Uterus (tissue), 4 donors: Measurements from ENCODE around the gene NXPH2. TPM values are rescaled to one million over a fixed set of nuclear protein-coding genes. Genes with fewer than 3 reads are reported as not detected.

Source experiments
- DNase-seq, 2 donors: peaks; one replicate each; pipeline ENCODE4 v3.0.0-alpha.2; 2019 to 2020
- H3K27ac ChIP-seq, 2 donors: fragments of 200-600 bp; sonication (generic); 1 replicate in 1 of 2; 2 replicates in 1 of 2; pipeline ENCODE4 v1.5.1; 2016 to 2018
- H3K27me3 ChIP-seq, 2 donors: fragments of 200-600 bp; sonication (generic); one replicate each; pipeline ENCODE4 v1.5.1; 2018 to 2019; ENCODE audit warnings: control low read depth in 1 of 2
- H3K36me3 ChIP-seq, 2 donors: fragments of 200-600 bp; sonication (generic); one replicate each; pipeline ENCODE4 v1.5.1; 2019; ENCODE audit warnings: control low read depth in 1 of 2
- H3K4me1 ChIP-seq, 2 donors: fragments of 200-600 bp; sonication (generic); one replicate each; pipeline ENCODE4 v1.5.1; 2018 to 2019; ENCODE audit warnings: control low read depth in 1 of 2
- H3K4me3 ChIP-seq, 2 donors: fragments of 200-600 bp; sonication (generic); 1 replicate in 1 of 2; 2 replicates in 1 of 2; pipeline ENCODE4 v1.5.1; 2018 to 2019; ENCODE audit warnings: mild to moderate bottlenecking in 1 of 2
- H3K9me3 ChIP-seq, 2 donors: fragments of 200-600 bp; sonication (generic); one replicate each; pipeline ENCODE4 v1.5.1; 2019; ENCODE audit warnings: control low read depth in 1 of 2
- CTCF ChIP-seq, 4 experiments: fragments of 200-600 bp in 2 of 4; fragments of 450-650 bp in 2 of 4; sonication (generic) in 2 of 4; IDR thresholded peaks; one replicate each; pipeline ENCODE4 v1.5.1; 2016 to 2019; ENCODE audit warnings: antibody characterized with exemption in 4 of 4, mild to moderate bottlenecking in 2 of 4, moderate library complexity in 1 of 4
- POLR2A ChIP-seq, 2 donors: fragments of 450-650 bp; IDR thresholded peaks; one replicate each; pipeline ENCODE4 v1.6.1; 2016; ENCODE audit warnings: antibody characterized with exemption in 2 of 2, mild to moderate bottlenecking in 1 of 2, moderate library complexity in 1 of 2
- intact Hi-C: fragments of 100-400 bp; cut with DNase I; formaldehyde crosslinking; loops from one replicate; pipeline ENCODE4 v1.15.1; 2023; ENCODE audit warnings: low total_unique reads
- total RNA-seq, 4 donors: library from RNA; depleted of rRNA in 3 of 4; stranded (reverse); fragments of >200 nt in 3 of 4; gene quantifications; one replicate each; pipeline versions ENCODE4 v1.1.0 to v1.2.4, GENCODE V29; 2014 to 2023
- donor health status: DM: yes; HTN: yes; CAD: no.

The NXPH2 gene
- total RNA-seq, 4 donors from 2014 or later = 1.2 TPM; not detected in 3

- Histone ChIP-seq H3K36me3 (no peaks in the 10 kb centered on the region), H3K4me3 (no peak overlapping the region), H3K27ac (no peak overlapping the region), H3K9me3 (no peaks in the 10 kb centered on the region), H3K27me3 (no peaks in the 10 kb centered on the region), H3K4me1 (no peaks in the 10 kb centered on the region)
- intact Hi-C loops = no loop called here
- no peak for TF ChIP-seq POLR2A (IDR thresholded peaks at IDR 0.05)
- no peak for TF ChIP-seq CTCF (IDR thresholded peaks at IDR 0.05)
- no peak for DNase-seq
These were observed 143.1 kb downstream of the NXPH2 start for GRCh38 chr2:138637061-138637460.

DNA sequence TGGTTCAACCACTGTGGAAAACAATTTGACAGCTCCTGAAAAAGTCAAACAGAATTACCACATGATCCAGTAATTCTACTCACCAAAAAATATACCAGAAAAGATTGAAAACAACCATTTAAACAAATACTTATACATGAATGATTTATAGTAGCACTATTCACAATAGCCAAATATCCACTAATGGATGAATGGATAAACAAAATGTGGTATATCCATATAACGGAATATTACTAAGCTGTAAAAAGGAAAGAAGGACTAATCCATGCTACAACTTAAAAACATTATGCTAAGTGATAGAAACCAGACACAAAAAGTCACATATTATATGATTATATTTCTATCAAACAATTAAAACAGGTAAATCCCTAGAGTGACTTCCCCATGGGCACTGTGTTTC is 147.1 kb downstream of the NXPH2 start:
- no peak for DNase-seq
- no peaks in the 10 kb centered on the region for H3K4me1 ChIP-seq
- no peaks in the 10 kb centered on the region for H3K9me3 ChIP-seq
- no peak overlapping the region for H3K27ac ChIP-seq
- TF ChIP-seq POLR2A (IDR thresholded peaks at IDR 0.05) (no peak), CTCF (IDR thresholded peaks at IDR 0.05) (no peak)
- intact Hi-C loops = no loop called here
- H3K27me3 ChIP-seq = no peaks in the 10 kb centered on the region
- H3K36me3 ChIP-seq = no peaks in the 10 kb centered on the region
- no peak overlapping the region for H3K4me3 ChIP-seq

GRCh38 chr2:138632066-138632620 is 148.0 kb downstream of the NXPH2 start:
- no peaks in the 10 kb centered on the region for H3K9me3 ChIP-seq
- TF ChIP-seq POLR2A (IDR thresholded peaks at IDR 0.05) (no peak), CTCF (IDR thresholded peaks at IDR 0.05) (no peak)
- H3K27ac ChIP-seq = no peak overlapping the region
- H3K4me1 ChIP-seq = no peaks in the 10 kb centered on the region
- no peak overlapping the region for H3K4me3 ChIP-seq
- DNase-seq = no peak
- H3K36me3 ChIP-seq = no peaks in the 10 kb centered on the region
- intact Hi-C loops = no loop called here
- no peaks in the 10 kb centered on the region for H3K27me3 ChIP-seq

GRCh38 chr2:138630164-138630563 is 150.0 kb downstream of the NXPH2 start:
- TF ChIP-seq CTCF (IDR thresholded peaks at IDR 0.05) (no peak), POLR2A (IDR thresholded peaks at IDR 0.05) (no peak)
- no peak for DNase-seq
- Histone ChIP-seq H3K9me3 (no peaks in the 10 kb centered on the region), H3K4me3 (no peak overlapping the region), H3K27me3 (no peaks in the 10 kb centered on the region), H3K4me1 (no peaks in the 10 kb centered on the region), H3K36me3 (no peaks in the 10 kb centered on the region), H3K27ac (no peak overlapping the region)
- intact Hi-C loops = no loop called here

DNA sequence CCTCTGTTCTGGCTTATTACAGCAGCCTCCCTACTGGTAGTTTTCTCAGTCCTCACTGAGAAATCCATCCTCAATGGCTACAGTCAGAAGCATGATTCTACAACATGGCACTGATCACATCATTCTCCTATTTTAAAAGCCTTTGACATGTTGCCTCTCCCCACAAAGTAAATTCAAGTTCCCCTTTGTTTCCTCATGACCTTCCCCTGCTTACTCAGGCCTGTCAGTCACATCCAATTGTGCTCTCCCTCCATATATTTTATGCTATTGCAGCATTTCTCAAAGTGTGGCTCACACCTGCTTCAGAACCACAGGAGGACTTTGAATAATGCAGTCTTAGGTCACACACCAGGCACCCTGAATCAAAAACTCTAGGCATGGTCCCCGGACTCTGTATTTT is 154.0 kb downstream of the NXPH2 start:
- Histone ChIP-seq H3K27me3 (no peaks in the 10 kb centered on the region), H3K9me3 (no peaks in the 10 kb centered on the region), H3K27ac (no peak overlapping the region), H3K36me3 (no peaks in the 10 kb centered on the region), H3K4me1 (no peaks in the 10 kb centered on the region), H3K4me3 (no peak overlapping the region)
- TF ChIP-seq CTCF (IDR thresholded peaks at IDR 0.05) = no peak
- no peak for TF ChIP-seq POLR2A (IDR thresholded peaks at IDR 0.05)
- intact Hi-C loops = no loop called here
- no peak for DNase-seq
